NCI-H128 (cell line): Measurements from ENCODE around the gene RABL3.
A peak's percentile ranks its signal among the peaks of the same experiment; 100 is the strongest.
"Not testable (repeated sequence)": the region's sequence is repeated elsewhere in the genome, so short reads cannot be mapped to it uniquely, and the experiment has no call there.

Experiments
- DNase-seq: peaks from one replicate; lab custom pipeline; 2025; ENCODE audit not compliant: unreplicated experiment; lab: John Stamatoyannopoulos, UW

RABL3 gene, protein sequence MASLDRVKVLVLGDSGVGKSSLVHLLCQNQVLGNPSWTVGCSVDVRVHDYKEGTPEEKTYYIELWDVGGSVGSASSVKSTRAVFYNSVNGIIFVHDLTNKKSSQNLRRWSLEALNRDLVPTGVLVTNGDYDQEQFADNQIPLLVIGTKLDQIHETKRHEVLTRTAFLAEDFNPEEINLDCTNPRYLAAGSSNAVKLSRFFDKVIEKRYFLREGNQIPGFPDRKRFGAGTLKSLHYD

GRCh38 chr3:120742198-120742848, at the start of gene RABL3, which contains the start of gene GTF2E1:
Gene RABL3 (minus strand): TSS chr3:120742516. CDS start chr3:120742507, 9 bp downstream.
Gene GTF2E1 (plus strand): TSS chr3:120742744. CDS start chr3:120750553, 7,809 bp downstream.
- peak; percentile 99 for DNase-seq

GRCh38 chr3:120791913-120792312, 49.6 kb upstream of the RABL3 start:
- no peak for DNase-seq

DNA sequence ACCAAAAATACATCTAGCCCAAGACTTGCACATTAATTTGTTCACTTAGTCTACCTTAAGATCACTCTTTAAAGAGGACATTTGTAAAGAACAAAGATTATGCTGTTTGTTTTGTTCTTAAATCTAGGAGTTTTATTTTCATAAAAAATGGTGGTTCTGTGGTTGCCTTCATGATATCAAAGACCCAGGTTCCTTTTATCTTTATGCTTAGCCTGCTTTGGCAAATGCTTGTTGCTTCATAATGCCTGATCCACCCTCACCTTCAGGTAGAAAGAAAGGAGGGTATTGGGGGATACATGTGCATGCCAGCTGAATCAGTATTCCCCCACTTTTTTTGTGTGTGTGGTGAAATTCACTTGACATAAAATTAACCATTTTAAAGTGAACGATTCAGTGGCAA, 48.7 kb upstream of the RABL3 start:
- no peak for DNase-seq

- not testable (repeated sequence) for DNase-seq
Measured at GRCh38 chr3:120785832-120786231, 43.5 kb upstream of the RABL3 start.

DNA sequence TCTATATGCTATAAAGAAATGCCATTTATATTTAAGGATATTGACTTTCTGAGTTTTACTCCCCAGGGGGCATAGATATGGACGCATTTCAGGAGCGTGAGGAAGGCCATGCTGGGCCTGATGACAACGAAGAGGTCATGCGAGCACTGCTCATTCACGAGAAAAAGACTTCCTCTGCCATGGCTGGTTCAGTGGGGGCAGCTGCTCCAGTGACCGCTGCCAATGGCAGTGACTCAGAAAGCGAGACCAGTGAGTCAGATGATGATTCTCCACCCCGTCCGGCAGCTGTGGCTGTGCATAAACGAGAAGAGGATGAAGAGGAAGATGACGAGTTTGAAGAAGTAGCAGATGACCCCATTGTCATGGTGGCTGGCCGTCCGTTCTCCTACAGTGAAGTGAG, 38.7 kb upstream of the RABL3 start:
- DNase-seq = no peak

GRCh38 chr3:120778776-120779175, 36.5 kb upstream of the RABL3 start:
- no peak for DNase-seq

- DNase-seq = no peak
Measured at GRCh38 chr3:120775411-120775810, 33.1 kb upstream of the RABL3 start.

- no peak for DNase-seq
Measured at GRCh38 chr3:120773932-120774331, 31.6 kb upstream of the RABL3 start.

DNA sequence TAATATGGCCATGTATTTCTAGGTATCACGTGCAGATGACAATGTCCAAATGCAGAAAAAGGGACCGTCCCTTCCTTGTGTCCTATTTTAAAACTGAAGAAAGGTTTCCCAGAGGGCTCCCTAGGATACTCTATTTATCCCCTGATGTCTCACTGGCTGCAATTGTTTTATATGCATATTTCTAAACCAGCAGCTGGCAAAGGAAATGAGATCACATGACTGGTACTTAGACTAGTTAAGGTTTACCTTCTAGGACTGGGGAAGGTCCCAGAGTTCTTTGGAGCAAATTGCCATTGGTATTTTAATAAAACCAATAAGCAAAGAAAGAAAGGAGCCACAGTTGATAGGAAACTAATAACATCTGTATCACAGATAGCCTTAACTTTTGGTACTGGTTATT, 29.8 kb upstream of the RABL3 start:
- DNase-seq = no peak

GRCh38 chr3:120770891-120771290, 28.6 kb upstream of the RABL3 start:
- DNase-seq = no peak

DNA sequence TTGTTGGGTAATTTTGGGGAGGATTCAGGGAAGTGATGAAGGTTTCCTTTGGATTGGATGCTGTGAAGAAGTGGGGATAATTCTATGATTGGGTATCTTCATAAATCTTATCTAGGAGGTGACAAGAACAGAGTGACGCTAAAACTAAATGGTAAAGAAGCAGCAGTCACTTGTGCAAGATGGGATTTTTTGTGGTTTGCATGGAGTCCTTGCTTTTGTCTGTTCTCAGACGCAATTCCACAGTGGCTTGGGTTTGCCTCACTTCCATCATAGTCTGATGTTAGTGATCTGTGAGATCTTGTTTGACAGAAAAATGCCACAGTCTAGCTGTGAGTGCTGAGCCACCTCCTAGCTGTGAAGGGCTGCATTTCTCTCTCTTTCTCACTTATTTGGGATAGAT, 27.1 kb upstream of the RABL3 start:
- no peak for DNase-seq

DNA sequence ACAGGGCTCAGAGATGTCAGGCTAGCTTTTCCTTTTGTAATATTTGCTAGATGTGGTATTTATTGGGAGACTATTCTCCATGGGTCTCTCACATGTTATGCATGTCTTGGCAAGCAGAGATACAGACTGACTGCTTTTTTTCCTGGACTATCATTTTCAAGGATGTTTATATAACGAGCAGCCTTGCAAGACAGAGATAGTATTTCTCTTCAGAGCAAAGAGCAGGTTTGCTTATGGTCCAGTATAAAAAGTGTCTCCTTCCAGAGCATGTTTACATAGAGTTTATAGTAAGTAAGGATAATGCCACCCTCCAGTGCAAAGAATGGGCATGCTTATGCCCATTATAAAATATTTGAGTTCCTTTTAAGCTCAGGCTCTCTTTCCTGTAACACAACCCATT, 24.8 kb upstream of the RABL3 start:
- DNase-seq = no peak

DNA sequence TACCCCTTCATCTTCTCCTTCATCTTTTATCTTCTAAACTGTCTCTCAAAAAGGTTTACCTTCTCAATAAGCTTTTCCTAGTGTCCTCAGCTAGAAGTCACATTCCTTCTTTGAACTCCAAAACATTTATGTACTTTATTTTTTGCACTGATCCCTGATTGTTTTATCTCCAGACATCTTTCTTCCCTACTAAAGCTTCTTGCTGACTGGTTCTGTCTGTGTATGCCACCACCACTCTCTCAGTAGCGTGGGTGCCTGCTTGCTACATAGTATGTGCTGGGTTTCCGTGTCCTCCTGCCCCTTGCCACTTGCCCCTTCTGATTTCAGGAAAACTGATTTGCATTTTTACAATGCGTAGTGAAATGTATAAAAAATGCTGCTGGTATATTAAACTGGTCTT, 24.3 kb upstream of the RABL3 start:
- no peak for DNase-seq

DNA sequence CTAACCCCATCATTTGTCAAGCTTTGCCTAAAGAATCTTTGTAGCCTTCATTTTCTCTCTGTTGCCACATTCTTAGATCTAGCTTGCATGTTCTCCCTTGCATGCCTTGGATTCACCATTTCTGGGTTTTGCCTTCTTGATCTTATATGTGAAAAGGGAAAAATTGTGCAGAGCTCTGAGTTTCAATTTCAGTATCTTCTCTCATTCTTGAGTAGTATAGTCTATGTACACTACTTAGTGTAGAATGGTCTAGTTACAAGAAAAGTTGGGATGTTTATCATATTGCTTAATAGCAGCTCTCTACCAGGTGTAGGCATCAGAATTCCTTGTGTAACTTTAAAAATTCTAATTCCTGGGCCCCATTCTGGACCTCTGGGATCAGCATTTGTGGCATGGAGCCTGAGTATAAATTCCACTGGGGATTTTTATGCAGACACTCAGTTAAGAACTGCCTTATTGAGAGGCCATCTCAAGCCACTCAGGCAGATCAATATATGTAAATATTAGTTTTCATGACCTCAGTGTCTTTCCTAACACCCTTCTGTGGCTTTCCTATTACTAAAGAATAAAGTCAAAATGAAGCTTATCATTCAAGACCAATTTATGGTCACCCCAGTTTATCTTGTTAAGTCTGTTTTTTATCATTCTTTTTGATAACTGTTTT, 23.6 kb upstream of the RABL3 start:
- DNase-seq = no peak

GRCh38 chr3:120764206-120764605, 21.9 kb upstream of the RABL3 start:
- no peak for DNase-seq

DNA sequence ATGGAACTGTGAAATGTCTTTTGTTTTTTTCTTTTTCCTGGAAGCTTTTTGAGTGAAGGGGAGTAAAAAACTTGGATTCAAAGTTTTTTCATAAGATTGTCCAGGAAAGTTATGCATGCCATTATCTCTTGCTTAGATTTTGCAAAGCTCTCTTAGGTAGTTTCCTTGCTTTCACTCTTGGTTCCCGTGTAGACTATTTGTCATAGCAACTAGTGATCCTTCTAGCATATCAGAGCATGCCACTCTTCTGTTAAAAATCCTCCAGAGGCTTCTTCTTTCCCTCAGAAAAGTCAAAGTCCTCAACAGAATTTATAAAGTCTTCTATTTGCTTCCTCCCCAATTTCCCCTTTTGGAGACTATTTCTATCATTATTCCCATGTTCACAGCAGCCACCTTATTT, 21.3 kb upstream of the RABL3 start:
- DNase-seq = no peak

DNA sequence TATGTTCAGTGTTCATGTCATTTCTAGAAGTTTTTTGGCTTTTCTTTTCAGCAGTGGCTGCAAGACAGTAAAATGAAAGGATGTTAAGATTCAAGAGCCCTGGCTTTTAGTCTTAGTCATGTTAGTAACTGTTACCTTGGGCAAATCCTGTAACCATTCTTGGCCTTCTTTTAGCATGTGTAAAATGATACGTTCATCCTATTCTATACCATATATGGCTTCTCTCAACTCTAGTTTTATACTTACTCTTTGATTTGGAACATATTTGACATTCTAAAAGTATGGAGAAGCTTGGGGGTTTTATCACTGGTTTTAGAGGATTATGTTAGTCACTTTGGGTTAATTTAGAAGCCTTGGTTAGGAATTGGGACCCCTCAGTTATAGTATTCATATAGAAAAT, 20.3 kb upstream of the RABL3 start:
- DNase-seq = no peak

DNA sequence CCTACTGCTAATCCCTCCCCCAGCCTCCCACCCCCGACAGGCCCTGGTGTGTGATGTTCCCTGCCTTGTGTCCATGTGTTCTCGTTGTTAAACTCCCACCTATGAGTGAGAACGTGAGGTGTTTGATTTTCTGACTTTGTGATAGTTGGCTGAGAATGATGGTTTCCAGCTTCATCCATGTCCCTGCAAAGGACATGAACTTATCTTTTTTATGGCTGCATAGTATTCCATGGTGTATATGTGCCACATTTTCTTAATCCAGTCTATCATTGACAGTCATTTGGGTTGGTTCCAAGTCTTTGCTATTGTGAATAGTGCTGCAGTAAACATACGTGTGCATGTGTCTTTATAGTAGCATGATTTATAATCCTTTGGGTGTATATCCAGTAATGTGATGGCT, 16.2 kb upstream of the RABL3 start:
- not testable (repeated sequence) for DNase-seq

DNA sequence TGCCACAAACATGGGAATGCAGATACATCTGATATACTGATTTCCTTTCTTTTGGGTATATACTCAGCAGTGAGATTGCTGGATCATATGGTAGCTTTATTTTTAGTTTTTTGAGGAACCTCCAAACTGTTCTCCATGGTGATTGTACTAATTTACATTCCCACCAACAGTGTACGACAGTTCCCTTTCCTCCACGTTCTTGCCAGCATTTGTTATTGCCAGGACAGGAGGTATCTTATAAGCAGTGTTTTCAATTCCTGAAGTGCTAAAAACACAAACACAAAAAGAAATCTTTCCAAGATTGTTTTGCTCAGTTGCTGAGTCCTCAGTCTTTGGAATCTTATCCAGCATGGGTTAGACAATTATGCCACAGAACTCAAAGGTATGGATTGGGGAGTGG, 13.7 kb upstream of the RABL3 start:
- no peak for DNase-seq

DNA sequence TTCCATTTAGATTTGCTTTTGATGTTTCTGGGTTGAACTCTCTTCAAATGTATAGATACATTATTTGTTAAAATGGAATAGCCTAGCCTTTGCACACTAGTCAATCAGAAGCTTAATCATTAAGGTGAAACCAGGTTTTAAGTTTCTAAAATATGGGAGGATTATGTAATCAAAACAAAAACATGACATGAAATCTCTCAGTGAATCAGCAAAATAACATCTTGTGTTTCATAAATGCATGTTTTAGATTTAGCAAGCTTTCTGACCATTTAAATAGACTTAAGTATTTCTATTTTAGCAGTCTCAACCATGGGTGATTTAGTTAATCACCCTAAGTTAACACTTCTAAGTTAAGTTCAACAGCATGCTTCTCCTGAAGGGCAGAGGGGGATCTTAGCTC, 11.5 kb upstream of the RABL3 start:
- no peak for DNase-seq

DNA sequence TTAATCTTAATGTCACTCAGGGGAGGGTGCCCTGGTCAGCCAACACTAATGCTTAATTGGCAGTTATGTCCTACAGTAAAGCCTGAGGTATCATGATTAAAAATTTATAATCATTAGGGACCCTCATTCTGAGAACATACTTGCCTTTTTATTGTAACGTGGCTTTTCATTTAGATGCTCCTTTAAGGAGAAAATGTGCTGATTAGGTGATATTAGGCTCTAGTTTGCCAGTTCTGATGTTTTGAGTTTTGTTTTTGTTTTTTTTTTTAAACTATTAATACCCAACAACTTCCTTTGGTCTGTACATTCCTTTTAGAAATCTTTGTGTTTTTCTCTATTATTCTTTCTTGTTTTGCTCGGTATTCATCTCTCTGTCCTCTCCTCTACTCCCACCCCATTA, 10.5 kb upstream of the RABL3 start:
- DNase-seq = no peak

DNA sequence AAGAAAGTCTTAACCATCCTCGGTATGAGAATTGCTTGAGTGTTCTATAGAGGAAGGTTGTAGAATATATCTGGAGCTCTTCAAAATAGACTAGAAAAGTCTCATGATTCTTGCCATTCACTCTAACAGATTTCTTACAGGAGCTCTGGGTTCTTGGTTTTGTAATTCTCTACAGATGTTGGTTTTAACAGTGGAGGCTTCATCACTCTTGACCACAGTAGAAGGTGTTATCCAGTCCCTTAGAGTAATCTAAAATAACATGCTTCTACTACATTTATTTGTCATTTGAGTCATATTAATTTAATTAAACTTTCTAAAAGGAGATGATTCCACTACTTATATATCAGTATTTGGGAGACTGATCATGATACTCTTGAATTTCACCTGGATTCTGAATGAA, 9.9 kb upstream of the RABL3 start:
- no peak for DNase-seq
